22Rv1 (cell line): ENCODE data around the gene GRIN3A.

Source experiments
- ZFX ChIP-seq: fragments of 450-650 bp; IDR thresholded peaks from 2 replicates; pipeline ENCODE4 v1.6.1; 2017; ENCODE audit warnings: antibody characterized with exemption, borderline replicate concordance
- TF ChIP-seq, protein P1 (sequence below): fragments of 450-650 bp; IDR thresholded peaks from 2 replicates; pipeline ENCODE4 v1.5.1; 2017; ENCODE audit warnings: mild to moderate bottlenecking

DNA sequence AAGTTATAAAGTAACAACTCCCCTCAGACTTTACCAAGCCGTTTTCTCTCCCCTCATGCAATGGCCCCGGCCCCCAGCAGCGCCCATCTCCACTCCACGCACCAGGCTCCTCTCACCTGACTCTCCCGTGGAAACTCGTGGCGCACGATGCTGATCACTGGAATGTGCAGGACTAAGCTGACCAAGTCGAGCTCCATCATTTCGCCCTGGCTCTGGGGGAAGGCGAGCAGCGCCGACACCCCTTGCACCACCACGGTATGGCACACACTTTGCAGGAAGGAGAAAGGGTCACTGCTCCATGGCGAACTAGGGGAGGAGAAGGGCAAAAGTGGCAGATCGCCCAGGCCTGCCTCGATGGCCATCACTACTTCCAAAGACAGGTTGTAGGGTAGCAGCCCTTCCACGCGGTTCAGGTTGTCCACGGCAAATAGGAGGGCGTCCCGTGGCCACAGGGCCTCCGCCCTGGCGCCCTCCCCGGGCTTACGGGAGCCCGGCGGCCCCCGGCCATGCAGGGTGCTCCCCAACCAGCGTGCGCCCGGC, 1.2 kb downstream of the GRIN3A start:
- TF ChIP-seq, protein P1, sequence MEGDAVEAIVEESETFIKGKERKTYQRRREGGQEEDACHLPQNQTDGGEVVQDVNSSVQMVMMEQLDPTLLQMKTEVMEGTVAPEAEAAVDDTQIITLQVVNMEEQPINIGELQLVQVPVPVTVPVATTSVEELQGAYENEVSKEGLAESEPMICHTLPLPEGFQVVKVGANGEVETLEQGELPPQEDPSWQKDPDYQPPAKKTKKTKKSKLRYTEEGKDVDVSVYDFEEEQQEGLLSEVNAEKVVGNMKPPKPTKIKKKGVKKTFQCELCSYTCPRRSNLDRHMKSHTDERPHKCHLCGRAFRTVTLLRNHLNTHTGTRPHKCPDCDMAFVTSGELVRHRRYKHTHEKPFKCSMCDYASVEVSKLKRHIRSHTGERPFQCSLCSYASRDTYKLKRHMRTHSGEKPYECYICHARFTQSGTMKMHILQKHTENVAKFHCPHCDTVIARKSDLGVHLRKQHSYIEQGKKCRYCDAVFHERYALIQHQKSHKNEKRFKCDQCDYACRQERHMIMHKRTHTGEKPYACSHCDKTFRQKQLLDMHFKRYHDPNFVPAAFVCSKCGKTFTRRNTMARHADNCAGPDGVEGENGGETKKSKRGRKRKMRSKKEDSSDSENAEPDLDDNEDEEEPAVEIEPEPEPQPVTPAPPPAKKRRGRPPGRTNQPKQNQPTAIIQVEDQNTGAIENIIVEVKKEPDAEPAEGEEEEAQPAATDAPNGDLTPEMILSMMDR = no peak
- no peak for TF ChIP-seq ZFX
